H1 (cell line): ENCODE data around the gene KIF27. TPM values are rescaled to one million over a fixed set of nuclear protein-coding genes. Genes with fewer than 3 reads are reported as not detected.

ENCODE experiments used
- BACH1 ChIP-seq: IDR thresholded peaks from 2 replicates; pipeline ENCODE4 v1.6.1; 2012; ENCODE audit warnings: low read length, improper control_type of control experiment
- BCL11A ChIP-seq, 2 experiments: IDR thresholded peaks; one replicate each; pipeline ENCODE4 v1.6.1; 2011; ENCODE audit warnings: low read depth in 2 of 2, low read length in 2 of 2, mild to moderate bottlenecking in 2 of 2
- BRCA1 ChIP-seq: IDR thresholded peaks from 2 replicates; pipeline ENCODE4 v1.6.1; 2012; ENCODE audit warnings: low read depth, low read length, improper control_type of control experiment
- CBX8 ChIP-seq: fragments of 300-800, 300-1000 bp; sonication (generic); IDR thresholded peaks from 2 replicates; pipeline ENCODE4 v1.7.1; 2016; ENCODE audit warnings: low read depth, low read length, borderline replicate concordance
- CREB1 ChIP-seq: IDR thresholded peaks from 2 replicates; pipeline ENCODE4 v1.6.1; 2012; ENCODE audit warnings: inconsistent platforms
- JUND ChIP-seq: IDR thresholded peaks from 2 replicates; pipeline ENCODE4 v1.6.1; 2011; ENCODE audit warnings: mild to moderate bottlenecking, improper control_type of control experiment, low read length
- KDM1A ChIP-seq: fragments of 200-600, 300-600 bp; sonication (generic); IDR thresholded peaks from 2 replicates; pipeline ENCODE4 v1.7.1; 2016; ENCODE audit warnings: mild to moderate bottlenecking, low read length, borderline replicate concordance
- KDM4A ChIP-seq: IDR thresholded peaks from one replicate; pipeline ENCODE4 v1.7.1; 2012; ENCODE audit warnings: low read depth, mild to moderate bottlenecking, moderate library complexity, low read length, inconsistent platforms; ENCODE audit not compliant: severe bottlenecking
- POLR2A ChIP-seq, 2 experiments: IDR thresholded peaks; 1 replicate in 1 of 2; 2 replicates in 1 of 2; pipeline ENCODE4 v1.6.1; 2011; ENCODE audit warnings: low read depth in 2 of 2, low read length in 2 of 2, mild to moderate bottlenecking in 2 of 2; ENCODE audit errors: control extremely low read depth in 1 of 2
- SIN3A ChIP-seq, 2 experiments: IDR thresholded peaks in 1 of 2; conservative IDR thresholded peaks in 1 of 2; 2 replicates each; pipeline ENCODE4 v1.6.1; 2011 to 2012; ENCODE audit warnings: low read length in 2 of 2, improper control_type of control experiment in 1 of 2, low read depth in 1 of 2, mild to moderate bottlenecking in 1 of 2
- SIX5 ChIP-seq: IDR thresholded peaks from 2 replicates; pipeline ENCODE4 v1.6.1; 2011; ENCODE audit warnings: mild to moderate bottlenecking, low read depth, low read length
- SP4 ChIP-seq: IDR thresholded peaks from 2 replicates; pipeline ENCODE4 v1.6.1; 2012; ENCODE audit warnings: low read length, inconsistent platforms
- polyA plus RNA-seq, 7 experiments: library from polyadenylated mRNA; depleted of rRNA in 3 of 7; stranded (reverse) in 5 of 7; unstranded in 2 of 7; fragments of >200 nt in 5 of 7; fragments of 200-250 nt in 2 of 7; gene quantifications; 1 replicate in 5 of 7; 2 replicates in 1 of 7; 4 replicates in 1 of 7; pipeline versions ENCODE4 v1.2.1 to v1.2.3, GENCODE V29; 2011 to 2013; ENCODE audit warnings: missing spikeins in 2 of 7, mixed read lengths in 2 of 7
- total RNA-seq: library from RNA; stranded (reverse); fragmentation: NEBNext Ultra II Directional; extraction: Animal tissue kit (Norgen Biotek cat#: 25700); gene quantifications from 2 replicates; pipeline ENCODE4 v1.2.1, GENCODE V29; 2021
- TF ChIP-seq, protein P1 (sequence below): fragments of 300-600 bp; sonication (generic); IDR thresholded peaks from 2 replicates; pipeline ENCODE4 v1.7.1; 2012; ENCODE audit warnings: low read length, moderate library complexity, mild to moderate bottlenecking, inconsistent platforms; ENCODE audit not compliant: insufficient replicate concordance

The KIF27 gene
- total and polyA plus RNA-seq, 2 of the 8 experiments (the other 6 are each of a cell fraction or from before 2014, with no cell fraction given): 0.47 to 7.0 TPM

GRCh38 chr9:83920469-83920926 is 734 bp downstream of the KIF27 start (continued):
- TF ChIP-seq, protein P1, sequence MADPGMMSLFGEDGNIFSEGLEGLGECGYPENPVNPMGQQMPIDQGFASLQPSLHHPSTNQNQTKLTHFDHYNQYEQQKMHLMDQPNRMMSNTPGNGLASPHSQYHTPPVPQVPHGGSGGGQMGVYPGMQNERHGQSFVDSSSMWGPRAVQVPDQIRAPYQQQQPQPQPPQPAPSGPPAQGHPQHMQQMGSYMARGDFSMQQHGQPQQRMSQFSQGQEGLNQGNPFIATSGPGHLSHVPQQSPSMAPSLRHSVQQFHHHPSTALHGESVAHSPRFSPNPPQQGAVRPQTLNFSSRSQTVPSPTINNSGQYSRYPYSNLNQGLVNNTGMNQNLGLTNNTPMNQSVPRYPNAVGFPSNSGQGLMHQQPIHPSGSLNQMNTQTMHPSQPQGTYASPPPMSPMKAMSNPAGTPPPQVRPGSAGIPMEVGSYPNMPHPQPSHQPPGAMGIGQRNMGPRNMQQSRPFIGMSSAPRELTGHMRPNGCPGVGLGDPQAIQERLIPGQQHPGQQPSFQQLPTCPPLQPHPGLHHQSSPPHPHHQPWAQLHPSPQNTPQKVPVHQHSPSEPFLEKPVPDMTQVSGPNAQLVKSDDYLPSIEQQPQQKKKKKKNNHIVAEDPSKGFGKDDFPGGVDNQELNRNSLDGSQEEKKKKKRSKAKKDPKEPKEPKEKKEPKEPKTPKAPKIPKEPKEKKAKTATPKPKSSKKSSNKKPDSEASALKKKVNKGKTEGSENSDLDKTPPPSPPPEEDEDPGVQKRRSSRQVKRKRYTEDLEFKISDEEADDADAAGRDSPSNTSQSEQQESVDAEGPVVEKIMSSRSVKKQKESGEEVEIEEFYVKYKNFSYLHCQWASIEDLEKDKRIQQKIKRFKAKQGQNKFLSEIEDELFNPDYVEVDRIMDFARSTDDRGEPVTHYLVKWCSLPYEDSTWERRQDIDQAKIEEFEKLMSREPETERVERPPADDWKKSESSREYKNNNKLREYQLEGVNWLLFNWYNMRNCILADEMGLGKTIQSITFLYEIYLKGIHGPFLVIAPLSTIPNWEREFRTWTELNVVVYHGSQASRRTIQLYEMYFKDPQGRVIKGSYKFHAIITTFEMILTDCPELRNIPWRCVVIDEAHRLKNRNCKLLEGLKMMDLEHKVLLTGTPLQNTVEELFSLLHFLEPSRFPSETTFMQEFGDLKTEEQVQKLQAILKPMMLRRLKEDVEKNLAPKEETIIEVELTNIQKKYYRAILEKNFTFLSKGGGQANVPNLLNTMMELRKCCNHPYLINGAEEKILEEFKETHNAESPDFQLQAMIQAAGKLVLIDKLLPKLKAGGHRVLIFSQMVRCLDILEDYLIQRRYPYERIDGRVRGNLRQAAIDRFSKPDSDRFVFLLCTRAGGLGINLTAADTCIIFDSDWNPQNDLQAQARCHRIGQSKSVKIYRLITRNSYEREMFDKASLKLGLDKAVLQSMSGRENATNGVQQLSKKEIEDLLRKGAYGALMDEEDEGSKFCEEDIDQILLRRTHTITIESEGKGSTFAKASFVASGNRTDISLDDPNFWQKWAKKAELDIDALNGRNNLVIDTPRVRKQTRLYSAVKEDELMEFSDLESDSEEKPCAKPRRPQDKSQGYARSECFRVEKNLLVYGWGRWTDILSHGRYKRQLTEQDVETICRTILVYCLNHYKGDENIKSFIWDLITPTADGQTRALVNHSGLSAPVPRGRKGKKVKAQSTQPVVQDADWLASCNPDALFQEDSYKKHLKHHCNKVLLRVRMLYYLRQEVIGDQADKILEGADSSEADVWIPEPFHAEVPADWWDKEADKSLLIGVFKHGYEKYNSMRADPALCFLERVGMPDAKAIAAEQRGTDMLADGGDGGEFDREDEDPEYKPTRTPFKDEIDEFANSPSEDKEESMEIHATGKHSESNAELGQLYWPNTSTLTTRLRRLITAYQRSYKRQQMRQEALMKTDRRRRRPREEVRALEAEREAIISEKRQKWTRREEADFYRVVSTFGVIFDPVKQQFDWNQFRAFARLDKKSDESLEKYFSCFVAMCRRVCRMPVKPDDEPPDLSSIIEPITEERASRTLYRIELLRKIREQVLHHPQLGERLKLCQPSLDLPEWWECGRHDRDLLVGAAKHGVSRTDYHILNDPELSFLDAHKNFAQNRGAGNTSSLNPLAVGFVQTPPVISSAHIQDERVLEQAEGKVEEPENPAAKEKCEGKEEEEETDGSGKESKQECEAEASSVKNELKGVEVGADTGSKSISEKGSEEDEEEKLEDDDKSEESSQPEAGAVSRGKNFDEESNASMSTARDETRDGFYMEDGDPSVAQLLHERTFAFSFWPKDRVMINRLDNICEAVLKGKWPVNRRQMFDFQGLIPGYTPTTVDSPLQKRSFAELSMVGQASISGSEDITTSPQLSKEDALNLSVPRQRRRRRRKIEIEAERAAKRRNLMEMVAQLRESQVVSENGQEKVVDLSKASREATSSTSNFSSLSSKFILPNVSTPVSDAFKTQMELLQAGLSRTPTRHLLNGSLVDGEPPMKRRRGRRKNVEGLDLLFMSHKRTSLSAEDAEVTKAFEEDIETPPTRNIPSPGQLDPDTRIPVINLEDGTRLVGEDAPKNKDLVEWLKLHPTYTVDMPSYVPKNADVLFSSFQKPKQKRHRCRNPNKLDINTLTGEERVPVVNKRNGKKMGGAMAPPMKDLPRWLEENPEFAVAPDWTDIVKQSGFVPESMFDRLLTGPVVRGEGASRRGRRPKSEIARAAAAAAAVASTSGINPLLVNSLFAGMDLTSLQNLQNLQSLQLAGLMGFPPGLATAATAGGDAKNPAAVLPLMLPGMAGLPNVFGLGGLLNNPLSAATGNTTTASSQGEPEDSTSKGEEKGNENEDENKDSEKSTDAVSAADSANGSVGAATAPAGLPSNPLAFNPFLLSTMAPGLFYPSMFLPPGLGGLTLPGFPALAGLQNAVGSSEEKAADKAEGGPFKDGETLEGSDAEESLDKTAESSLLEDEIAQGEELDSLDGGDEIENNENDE: no peak
- no peak for TF ChIP-seq BCL11A (IDR thresholded peaks at IDR 0.05; ENCODE audit: low read depth in 2 of 2, low read length in 2 of 2)
- no peak for TF ChIP-seq BACH1
- TF ChIP-seq JUND: no peak
- TF ChIP-seq KDM4A: no peak
- no peak for TF ChIP-seq KDM1A
- TF ChIP-seq SP4: 0 out of 2 replicates have a peak, but pooled peaks have one; percentile 69
- TF ChIP-seq POLR2A (IDR thresholded peaks at IDR 0.05; ENCODE audit: control extremely low read depth in 1 of 2, low read depth in 2 of 2, low read length in 2 of 2): no peak
- no peak for TF ChIP-seq CBX8
- TF ChIP-seq CREB1: no peak
- no peak for TF ChIP-seq BRCA1
- TF ChIP-seq SIX5: no peak
- no peak for TF ChIP-seq SIN3A (conservative IDR thresholded peaks at IDR 0.05 in 1 of 2, IDR thresholded peaks at IDR 0.05 in 1 of 2; ENCODE audit: low read depth in 1 of 2, low read length in 2 of 2)
